GM19043 (cell line): ENCODE data around the gene KCNJ14.
A peak's percentile ranks its signal among the peaks of the same experiment; 100 is the strongest.

Experiments
- ATAC-seq: cut with Tn5 transposase; IDR thresholded peaks from one replicate; pipeline ENCODE4 v1.9.1; 2021; ENCODE audit warnings: low read depth; ENCODE audit not compliant: unreplicated experiment

KCNJ14 gene

GRCh38 chr19:48444936-48445200, 10.5 kb upstream of the KCNJ14 start:
- no peak for ATAC-seq

GRCh38 chr19:48445256-48445605, 10.1 kb upstream of the KCNJ14 start:
- ATAC-seq, result peak; percentile 25

- ATAC-seq, result peak; percentile 83
Observed at GRCh38 chr19:48445606-48446481, 9.5 kb upstream of the KCNJ14 start, which contains the start of gene GRWD1. Gene GRWD1 (plus strand): TSS chr19:48445983. CDS start chr19:48446006, 23 bp downstream.

GRCh38 chr19:48446579-48446978, 8.8 kb upstream of the KCNJ14 start:
- ATAC-seq, result no peak

- ATAC-seq, result no peak
Observed at GRCh38 chr19:48448563-48448962, 6.8 kb upstream of the KCNJ14 start.

GRCh38 chr19:48450441-48450840, 4.9 kb upstream of the KCNJ14 start:
- ATAC-seq, result no peak

GRCh38 chr19:48450863-48451262, 4.5 kb upstream of the KCNJ14 start:
- ATAC-seq, result no peak

- ATAC-seq, result no peak
Observed at GRCh38 chr19:48451624-48452023, 3.8 kb upstream of the KCNJ14 start.

GRCh38 chr19:48452289-48453190, 2.8 kb upstream of the KCNJ14 start:
- ATAC-seq, result no peak

- ATAC-seq, result no peak
Observed at GRCh38 chr19:48454150-48454730, 1.1 kb upstream of the KCNJ14 start.

GRCh38 chr19:48455908-48456562, 661 bp downstream of the KCNJ14 start:
- no peak for ATAC-seq

GRCh38 chr19:48456864-48457263, 1.5 kb downstream of the KCNJ14 start:
- ATAC-seq, result no peak

- ATAC-seq, result no peak
Observed at GRCh38 chr19:48458016-48458415, 2.6 kb downstream of the KCNJ14 start.

GRCh38 chr19:48461651-48461981, 6.2 kb downstream of the KCNJ14 start:
- ATAC-seq, result no peak

- ATAC-seq, result no peak
Observed at GRCh38 chr19:48461982-48462655, 6.7 kb downstream of the KCNJ14 start.

GRCh38 chr19:48465215-48465614, 9.8 kb downstream of the KCNJ14 start:
- ATAC-seq, result no peak

GRCh38 chr19:48466561-48467325, 11.4 kb downstream of the KCNJ14 start:
- no peak for ATAC-seq

- ATAC-seq, result peak; percentile 85
Observed at GRCh38 chr19:48468772-48469288, 13.5 kb downstream of the KCNJ14 start.

GRCh38 chr19:48469289-48469881, 14.0 kb downstream of the KCNJ14 start, which contains the start of gene CYTH2:
Gene CYTH2 (plus strand): TSS chr19:48469369. CDS start chr19:48469508, 139 bp downstream.
- no peak for ATAC-seq
